Measurements from ENCODE around the gene CYB561. TPM values are rescaled to one million over a fixed set of nuclear protein-coding genes. Genes with fewer than 3 reads are reported as not detected.

The CYB561 gene
- 26.7 TPM for total RNA-seq
- long read RNA-seq, transcript CYB561-215 (2 exons, 578 nt), result minor isoform, 6 of 83 reads
- long read RNA-seq, transcript CYB561-201 (6 exons, 3,001 nt), result major isoform, 33 of 83 reads
- long read RNA-seq, transcript CYB561-213 (5 exons, 2,344 nt), result minor isoform, 9 of 83 reads
- long read RNA-seq, partial matches to known transcripts, result 17 of 83 reads
- long read RNA-seq, other reads (novel, unspliced or antisense), result 13 of 83 reads

- peak; percentile 95 for DNase-seq (ENCODE audit: low spot score)
These were observed at the start of gene CYB561 for GRCh38 chr17:63445954-63446752. Gene CYB561 (minus strand): TSS chr17:63446306. CDS start chr17:63437547, 8,759 bp downstream.

- DNase-seq (ENCODE audit: low spot score), result no peak
These were observed 49.4 kb upstream of the CYB561 start for GRCh38 chr17:63495491-63495890.

- DNase-seq (ENCODE audit: low spot score), result no peak
These were observed 48.3 kb upstream of the CYB561 start for GRCh38 chr17:63494300-63494928.

GRCh38 chr17:63493411-63493810, 47.3 kb upstream of the CYB561 start:
- no peak for DNase-seq (ENCODE audit: low spot score)

GRCh38 chr17:63492940-63493339, 46.8 kb upstream of the CYB561 start:
- DNase-seq (ENCODE audit: low spot score), result no peak

GRCh38 chr17:63491977-63492618, 46.0 kb upstream of the CYB561 start:
- DNase-seq (ENCODE audit: low spot score), result no peak

- no peak for DNase-seq (ENCODE audit: low spot score)
These were observed 45.3 kb upstream of the CYB561 start for GRCh38 chr17:63491413-63491812.

- no peak for DNase-seq (ENCODE audit: low spot score)
These were observed 44.8 kb upstream of the CYB561 start for GRCh38 chr17:63490858-63491400.

- DNase-seq (ENCODE audit: low spot score), result no peak
These were observed 44.2 kb upstream of the CYB561 start for GRCh38 chr17:63490329-63490728.

- no peak for DNase-seq (ENCODE audit: low spot score)
These were observed 43.2 kb upstream of the CYB561 start for GRCh38 chr17:63489291-63489690.

- no peak for DNase-seq (ENCODE audit: low spot score)
These were observed 42.7 kb upstream of the CYB561 start for GRCh38 chr17:63488851-63489250.

GRCh38 chr17:63487014-63487339, 40.9 kb upstream of the CYB561 start:
- no peak for DNase-seq (ENCODE audit: low spot score)

GRCh38 chr17:63486317-63487013, 40.4 kb upstream of the CYB561 start:
- DNase-seq (ENCODE audit: low spot score), result no peak

- DNase-seq (ENCODE audit: low spot score), result no peak
These were observed 37.8 kb upstream of the CYB561 start for GRCh38 chr17:63483655-63484575.

GRCh38 chr17:63483038-63483437, 36.9 kb upstream of the CYB561 start:
- DNase-seq (ENCODE audit: low spot score), result no peak

GRCh38 chr17:63482509-63482908, 36.4 kb upstream of the CYB561 start:
- no peak for DNase-seq (ENCODE audit: low spot score)

GRCh38 chr17:63481488-63481870, 35.4 kb upstream of the CYB561 start:
- DNase-seq (ENCODE audit: low spot score), result no peak

- DNase-seq (ENCODE audit: low spot score), result no peak
These were observed 34.9 kb upstream of the CYB561 start for GRCh38 chr17:63480826-63481487.

GRCh38 chr17:63480192-63480784, 34.2 kb upstream of the CYB561 start:
- no peak for DNase-seq (ENCODE audit: low spot score)

Data from mesenteric fat pad (tissue), 1 donor.